ENCODE measurements around the gene CACNA2D3. TPM values are rescaled to one million over a fixed set of nuclear protein-coding genes. Genes with fewer than 3 reads are reported as not detected.

CACNA2D3 gene
- polyA plus RNA-seq, 2 of the 4 experiments (the other 2 are of a cell fraction): 0.04 to 0.05 TPM

DNA sequence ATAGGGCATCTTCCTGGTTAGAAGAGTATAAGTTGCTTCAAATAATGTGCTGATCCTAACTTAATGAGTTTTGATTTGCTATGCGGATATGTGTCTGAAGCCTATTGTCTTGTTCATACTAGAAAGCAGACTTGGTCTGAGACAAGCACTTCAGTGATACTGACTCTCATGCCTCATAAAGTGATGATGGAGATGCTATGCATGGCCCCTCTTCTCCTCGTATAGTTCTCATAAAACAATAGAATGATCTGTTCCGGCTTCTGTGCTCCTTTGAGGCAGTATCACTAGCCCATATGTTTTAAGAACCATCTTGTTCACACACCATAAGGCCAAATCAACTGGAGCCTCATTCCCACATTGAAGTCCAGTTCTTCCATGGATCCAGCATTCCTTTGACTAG, 583.4 kb downstream of the CACNA2D3 start:
- FAIRE-seq: no peak
- H3K4me1 ChIP-seq: no peaks in the 10 kb centered on the region
- no peak overlapping the region for H3K4me3 ChIP-seq
- ATAC-seq: no peak
- WGBS (ENCODE audit: missing lambda C conversion rate): 36% methylated on average over 3 of the region's 3 CpGs
- H3K9me3 ChIP-seq: no peaks in the 10 kb centered on the region
- POLR2A ChIA-PET: no interaction called here
- no peak overlapping the region for H3K4me2 ChIP-seq
- no peak overlapping the region for H3K27ac ChIP-seq
- CTCF ChIA-PET: no interaction called here
- no peak for DNase-seq (ENCODE audit: low read depth in 1 of 2, low spot score in 1 of 2)
- TF ChIP-seq, protein P1, sequence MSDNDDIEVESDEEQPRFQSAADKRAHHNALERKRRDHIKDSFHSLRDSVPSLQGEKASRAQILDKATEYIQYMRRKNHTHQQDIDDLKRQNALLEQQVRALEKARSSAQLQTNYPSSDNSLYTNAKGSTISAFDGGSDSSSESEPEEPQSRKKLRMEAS (IDR thresholded peaks at IDR 0.05): no peak
- TF ChIP-seq FOXS1 (CRISPR knock-in tag; IDR thresholded peaks at IDR 0.05) (no peak), RFX5 (IDR thresholded peaks at IDR 0.05) (no peak), TP53 (CRISPR knock-in tag; IDR thresholded peaks at IDR 0.05) (no peak), EHF (CRISPR knock-in tag; IDR thresholded peaks at IDR 0.05) (no peak), RCOR1 (IDR thresholded peaks at IDR 0.05; ENCODE audit: low read depth, low read length) (no peak), CBX2 (IDR thresholded peaks at IDR 0.05; ENCODE audit: borderline replicate concordance, low read depth) (no peak), FOSB (CRISPR knock-in tag; IDR thresholded peaks at IDR 0.05) (no peak), CBX8 (IDR thresholded peaks at IDR 0.05) (no peak), ESRRA (IDR thresholded peaks at IDR 0.05; ENCODE audit: borderline replicate concordance, low read length) (no peak), MAFK (IDR thresholded peaks at IDR 0.05; ENCODE audit: partially characterized antibody) (no peak), RNF2 (IDR thresholded peaks at IDR 0.05; ENCODE audit: borderline replicate concordance, low read depth) (no peak)
- TF ChIP-seq, protein P2, sequence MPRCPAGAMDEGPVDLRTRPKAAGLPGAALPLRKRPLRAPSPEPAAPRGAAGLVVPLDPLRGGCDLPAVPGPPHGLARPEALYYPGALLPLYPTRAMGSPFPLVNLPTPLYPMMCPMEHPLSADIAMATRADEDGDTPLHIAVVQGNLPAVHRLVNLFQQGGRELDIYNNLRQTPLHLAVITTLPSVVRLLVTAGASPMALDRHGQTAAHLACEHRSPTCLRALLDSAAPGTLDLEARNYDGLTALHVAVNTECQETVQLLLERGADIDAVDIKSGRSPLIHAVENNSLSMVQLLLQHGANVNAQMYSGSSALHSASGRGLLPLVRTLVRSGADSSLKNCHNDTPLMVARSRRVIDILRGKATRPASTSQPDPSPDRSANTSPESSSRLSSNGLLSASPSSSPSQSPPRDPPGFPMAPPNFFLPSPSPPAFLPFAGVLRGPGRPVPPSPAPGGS (IDR thresholded peaks at IDR 0.05): no peak
- TF ChIP-seq, protein P3, sequence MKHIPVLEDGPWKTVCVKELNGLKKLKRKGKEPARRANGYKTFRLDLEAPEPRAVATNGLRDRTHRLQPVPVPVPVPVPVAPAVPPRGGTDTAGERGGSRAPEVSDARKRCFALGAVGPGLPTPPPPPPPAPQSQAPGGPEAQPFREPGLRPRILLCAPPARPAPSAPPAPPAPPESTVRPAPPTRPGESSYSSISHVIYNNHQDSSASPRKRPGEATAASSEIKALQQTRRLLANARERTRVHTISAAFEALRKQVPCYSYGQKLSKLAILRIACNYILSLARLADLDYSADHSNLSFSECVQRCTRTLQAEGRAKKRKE (CRISPR knock-in tag; IDR thresholded peaks at IDR 0.05; ENCODE audit: low read depth): no peak

DNA sequence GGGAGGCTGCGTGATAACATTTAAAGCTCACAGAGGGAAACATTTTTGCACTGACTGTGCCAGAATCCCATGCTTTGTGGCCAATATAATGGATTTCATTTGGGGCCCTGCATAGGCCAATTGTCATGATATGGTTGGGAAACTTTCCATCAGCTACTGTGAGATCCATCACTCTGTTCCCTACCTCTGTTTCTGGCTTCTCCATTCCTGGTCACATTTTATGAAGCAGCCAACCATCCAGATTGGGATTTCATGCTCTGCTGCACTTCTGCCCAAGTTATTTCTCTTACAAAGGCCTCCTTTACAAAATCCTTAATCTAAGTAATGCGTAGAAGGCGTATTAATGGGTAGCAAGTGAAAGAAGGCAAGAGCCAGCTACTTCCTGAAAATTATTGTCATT, 584.4 kb downstream of the CACNA2D3 start:
- Histone ChIP-seq H3K27ac (no peak overlapping the region), H3K4me2 (no peak overlapping the region), H3K4me1 (no peaks in the 10 kb centered on the region), H3K4me3 (no peak overlapping the region), H3K9me3 (no peaks in the 10 kb centered on the region)
- no peak for FAIRE-seq
- ATAC-seq: no peak
- POLR2A ChIA-PET: no interaction called here
- DNase-seq (ENCODE audit: low read depth in 1 of 2, low spot score in 1 of 2): no peak
- CTCF ChIA-PET: no interaction called here
- no peak for TF ChIP-seq CBX2 (IDR thresholded peaks at IDR 0.05; ENCODE audit: borderline replicate concordance, low read depth)
- no peak for TF ChIP-seq HEYL (CRISPR knock-in tag; IDR thresholded peaks at IDR 0.05)
- no peak for TF ChIP-seq FOSL2 (IDR thresholded peaks at IDR 0.05)
- TF ChIP-seq FOSL2 (CRISPR knock-in tag; IDR thresholded peaks at IDR 0.05): no peak
- TF ChIP-seq, protein P4, sequence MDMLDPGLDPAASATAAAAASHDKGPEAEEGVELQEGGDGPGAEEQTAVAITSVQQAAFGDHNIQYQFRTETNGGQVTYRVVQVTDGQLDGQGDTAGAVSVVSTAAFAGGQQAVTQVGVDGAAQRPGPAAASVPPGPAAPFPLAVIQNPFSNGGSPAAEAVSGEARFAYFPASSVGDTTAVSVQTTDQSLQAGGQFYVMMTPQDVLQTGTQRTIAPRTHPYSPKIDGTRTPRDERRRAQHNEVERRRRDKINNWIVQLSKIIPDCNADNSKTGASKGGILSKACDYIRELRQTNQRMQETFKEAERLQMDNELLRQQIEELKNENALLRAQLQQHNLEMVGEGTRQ (IDR thresholded peaks at IDR 0.05): no peak
- no peak for TF ChIP-seq ZC3H11A (IDR thresholded peaks at IDR 0.05)
- no peak for TF ChIP-seq JUN (IDR thresholded peaks at IDR 0.05)
- TF ChIP-seq, protein P5, sequence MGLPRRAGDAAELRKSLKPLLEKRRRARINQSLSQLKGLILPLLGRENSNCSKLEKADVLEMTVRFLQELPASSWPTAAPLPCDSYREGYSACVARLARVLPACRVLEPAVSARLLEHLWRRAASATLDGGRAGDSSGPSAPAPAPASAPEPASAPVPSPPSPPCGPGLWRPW (IDR thresholded peaks at IDR 0.05): no peak
- no peak for TF ChIP-seq ZFP36 (IDR thresholded peaks at IDR 0.05; ENCODE audit: borderline replicate concordance, partially characterized antibody)
- 20% methylated on average over 3 of the region's 3 CpGs for WGBS (ENCODE audit: missing lambda C conversion rate)

DNA sequence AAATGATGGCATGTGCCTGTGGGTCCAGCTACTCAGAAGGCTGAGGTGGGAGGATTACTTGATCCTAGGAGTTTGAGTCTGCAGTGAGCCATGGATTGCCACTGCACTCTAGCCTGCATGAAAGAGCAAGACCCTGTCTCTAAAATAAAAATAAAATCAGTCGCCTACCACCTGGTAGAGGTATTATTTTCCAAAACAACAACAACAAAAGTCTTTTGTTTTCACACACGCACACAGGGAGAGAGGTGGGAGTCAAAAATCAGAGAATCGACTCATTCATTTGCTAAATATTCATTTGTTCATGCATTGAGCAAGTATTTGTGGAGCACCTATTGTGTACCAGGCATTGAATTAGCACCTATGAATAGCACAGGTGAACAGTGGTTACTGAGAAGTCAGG, 587.4 kb downstream of the CACNA2D3 start:
- H3K4me3 ChIP-seq: no peak overlapping the region
- POLR2A ChIA-PET: no interaction called here
- TF ChIP-seq, protein P6, sequence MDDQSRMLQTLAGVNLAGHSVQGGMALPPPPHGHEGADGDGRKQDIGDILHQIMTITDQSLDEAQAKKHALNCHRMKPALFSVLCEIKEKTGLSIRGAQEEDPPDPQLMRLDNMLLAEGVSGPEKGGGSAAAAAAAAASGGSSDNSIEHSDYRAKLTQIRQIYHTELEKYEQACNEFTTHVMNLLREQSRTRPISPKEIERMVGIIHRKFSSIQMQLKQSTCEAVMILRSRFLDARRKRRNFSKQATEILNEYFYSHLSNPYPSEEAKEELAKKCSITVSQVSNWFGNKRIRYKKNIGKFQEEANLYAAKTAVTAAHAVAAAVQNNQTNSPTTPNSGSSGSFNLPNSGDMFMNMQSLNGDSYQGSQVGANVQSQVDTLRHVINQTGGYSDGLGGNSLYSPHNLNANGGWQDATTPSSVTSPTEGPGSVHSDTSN (IDR thresholded peaks at IDR 0.05): no peak
- TF ChIP-seq JUN (IDR thresholded peaks at IDR 0.05) (no peak), CHD2 (IDR thresholded peaks at IDR 0.05; ENCODE audit: low read length, partially characterized antibody) (no peak), NFE2L2 (conservative IDR thresholded peaks at IDR 0.05; ENCODE audit: low read length) (no peak), ZNF302 (CRISPR knock-in tag; IDR thresholded peaks at IDR 0.05) (no peak), MAZ (IDR thresholded peaks at IDR 0.05; ENCODE audit: borderline replicate concordance, low read depth, low read length) (no peak)
- TF ChIP-seq, protein P7, sequence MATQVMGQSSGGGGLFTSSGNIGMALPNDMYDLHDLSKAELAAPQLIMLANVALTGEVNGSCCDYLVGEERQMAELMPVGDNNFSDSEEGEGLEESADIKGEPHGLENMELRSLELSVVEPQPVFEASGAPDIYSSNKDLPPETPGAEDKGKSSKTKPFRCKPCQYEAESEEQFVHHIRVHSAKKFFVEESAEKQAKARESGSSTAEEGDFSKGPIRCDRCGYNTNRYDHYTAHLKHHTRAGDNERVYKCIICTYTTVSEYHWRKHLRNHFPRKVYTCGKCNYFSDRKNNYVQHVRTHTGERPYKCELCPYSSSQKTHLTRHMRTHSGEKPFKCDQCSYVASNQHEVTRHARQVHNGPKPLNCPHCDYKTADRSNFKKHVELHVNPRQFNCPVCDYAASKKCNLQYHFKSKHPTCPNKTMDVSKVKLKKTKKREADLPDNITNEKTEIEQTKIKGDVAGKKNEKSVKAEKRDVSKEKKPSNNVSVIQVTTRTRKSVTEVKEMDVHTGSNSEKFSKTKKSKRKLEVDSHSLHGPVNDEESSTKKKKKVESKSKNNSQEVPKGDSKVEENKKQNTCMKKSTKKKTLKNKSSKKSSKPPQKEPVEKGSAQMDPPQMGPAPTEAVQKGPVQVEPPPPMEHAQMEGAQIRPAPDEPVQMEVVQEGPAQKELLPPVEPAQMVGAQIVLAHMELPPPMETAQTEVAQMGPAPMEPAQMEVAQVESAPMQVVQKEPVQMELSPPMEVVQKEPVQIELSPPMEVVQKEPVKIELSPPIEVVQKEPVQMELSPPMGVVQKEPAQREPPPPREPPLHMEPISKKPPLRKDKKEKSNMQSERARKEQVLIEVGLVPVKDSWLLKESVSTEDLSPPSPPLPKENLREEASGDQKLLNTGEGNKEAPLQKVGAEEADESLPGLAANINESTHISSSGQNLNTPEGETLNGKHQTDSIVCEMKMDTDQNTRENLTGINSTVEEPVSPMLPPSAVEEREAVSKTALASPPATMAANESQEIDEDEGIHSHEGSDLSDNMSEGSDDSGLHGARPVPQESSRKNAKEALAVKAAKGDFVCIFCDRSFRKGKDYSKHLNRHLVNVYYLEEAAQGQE (IDR thresholded peaks at IDR 0.05): no peak
- TF ChIP-seq, protein P8, sequence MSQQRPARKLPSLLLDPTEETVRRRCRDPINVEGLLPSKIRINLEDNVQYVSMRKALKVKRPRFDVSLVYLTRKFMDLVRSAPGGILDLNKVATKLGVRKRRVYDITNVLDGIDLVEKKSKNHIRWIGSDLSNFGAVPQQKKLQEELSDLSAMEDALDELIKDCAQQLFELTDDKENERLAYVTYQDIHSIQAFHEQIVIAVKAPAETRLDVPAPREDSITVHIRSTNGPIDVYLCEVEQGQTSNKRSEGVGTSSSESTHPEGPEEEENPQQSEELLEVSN (IDR thresholded peaks at IDR 0.05; ENCODE audit: borderline replicate concordance, low read depth): no peak

More for the DNA sequence above, 587.4 kb downstream of the CACNA2D3 start:
- DNase-seq (ENCODE audit: low read depth in 1 of 2, low spot score in 1 of 2) (no peak), FAIRE-seq (no peak), ATAC-seq (no peak)
- no peak overlapping the region for H3K4me2 ChIP-seq
- H3K9me3 ChIP-seq: no peaks in the 10 kb centered on the region
- no peaks in the 10 kb centered on the region for H3K4me1 ChIP-seq
- 8% methylated on average over 3 of the region's 3 CpGs for WGBS (ENCODE audit: missing lambda C conversion rate)
- CTCF ChIA-PET: no interaction called here
- no peak overlapping the region for H3K27ac ChIP-seq

Measured in A549 (cell line).